SK-MEL-5 (cell line): Measurements from ENCODE around the gene DTD1. TPM values are rescaled to one million over a fixed set of nuclear protein-coding genes. Genes with fewer than 3 reads are reported as not detected.
"Not testable (repeated sequence)": the region's sequence is repeated elsewhere in the genome, so short reads cannot be mapped to it uniquely, and the experiment has no call there.

Experiments used
- DNase-seq: peaks from one replicate; pipeline ENCODE4 v3.0.0-alpha.2; 2016; ENCODE audit warnings: low read depth, low spot score
- in situ Hi-C: cut with HindIII; loops from 2 replicates; pipeline ENCODE4 v1.10.0; 2016; ENCODE audit warnings: low sequenced_read_pairs, high pct_unique_total_duplicates, low pct_unique_long_range_greater_than_20kb
- total RNA-seq: library from RNA; depleted of rRNA; stranded (reverse); fragments of >200 nt; shearing (Covaris generic); gene quantifications from 2 replicates; pipeline ENCODE4 v1.2.3, GENCODE V29; 2014

Gene DTD1
- total RNA-seq, 1 experiment from 2014 or later, result 82.0 TPM

DNA sequence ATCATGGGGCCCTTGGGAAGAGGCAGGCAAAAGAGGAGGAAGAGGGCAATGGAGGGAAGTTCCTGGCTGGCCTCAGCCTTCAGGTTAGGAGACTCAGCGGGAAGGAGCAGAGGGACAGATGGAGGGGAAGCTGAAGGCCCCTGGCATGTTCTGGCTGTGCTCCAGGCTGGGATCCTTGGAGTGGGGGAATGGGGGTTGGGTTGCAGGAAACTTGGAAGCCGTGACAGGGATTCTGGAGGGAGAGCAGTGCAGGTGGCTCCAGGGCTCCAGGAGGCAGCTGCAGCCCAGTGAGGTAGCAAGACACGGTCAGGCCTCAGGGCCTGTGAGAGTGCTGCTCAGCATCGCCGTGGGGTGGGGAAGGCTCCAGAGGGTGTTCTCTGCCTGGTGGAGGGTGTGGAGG, 161.1 kb downstream of the DTD1 start:
- DNase-seq, result no peak
- in situ Hi-C loops, result no loop called here

DNA sequence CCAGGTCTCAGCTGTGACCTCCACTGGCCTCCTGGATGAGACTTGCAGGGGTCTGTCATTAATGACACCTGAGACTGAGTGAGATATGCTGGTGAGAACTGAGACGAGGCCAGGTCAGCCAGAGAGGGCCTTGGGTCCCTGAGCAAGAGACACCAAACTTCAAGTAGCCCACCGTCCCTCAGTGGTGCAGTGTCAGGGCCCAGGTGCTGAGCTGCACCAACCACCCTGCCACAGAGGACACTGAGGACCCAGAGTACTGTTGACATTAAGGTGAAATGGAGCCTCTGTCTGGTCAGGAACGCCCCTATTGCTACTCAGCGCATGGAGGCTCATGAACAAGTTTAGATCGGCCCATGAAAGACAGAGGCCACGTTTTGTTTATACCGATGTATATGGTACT, 161.7 kb downstream of the DTD1 start:
- in situ Hi-C loops, result no loop called here
- no peak for DNase-seq

DNA sequence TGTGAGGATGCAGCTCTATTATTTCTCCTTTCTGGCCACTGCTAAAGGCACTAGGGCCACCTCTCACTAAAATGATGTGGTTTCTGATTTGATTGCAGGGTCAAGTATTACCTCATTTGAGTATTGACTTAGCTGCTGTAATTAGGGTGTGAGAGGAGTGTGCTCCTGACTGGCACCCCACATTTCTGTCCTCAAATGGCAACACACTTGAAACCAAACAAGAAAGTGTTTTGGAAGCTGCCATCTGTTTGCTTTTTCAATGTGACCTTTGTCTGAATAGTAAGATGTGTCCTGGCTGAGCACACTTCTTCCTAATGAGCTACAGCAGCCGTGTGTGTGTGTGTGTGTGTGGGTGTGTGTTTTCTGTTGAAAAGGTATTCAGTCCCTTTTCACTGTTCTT, 162.9 kb downstream of the DTD1 start:
- no peak for DNase-seq
- in situ Hi-C loops, result no loop called here

DNA sequence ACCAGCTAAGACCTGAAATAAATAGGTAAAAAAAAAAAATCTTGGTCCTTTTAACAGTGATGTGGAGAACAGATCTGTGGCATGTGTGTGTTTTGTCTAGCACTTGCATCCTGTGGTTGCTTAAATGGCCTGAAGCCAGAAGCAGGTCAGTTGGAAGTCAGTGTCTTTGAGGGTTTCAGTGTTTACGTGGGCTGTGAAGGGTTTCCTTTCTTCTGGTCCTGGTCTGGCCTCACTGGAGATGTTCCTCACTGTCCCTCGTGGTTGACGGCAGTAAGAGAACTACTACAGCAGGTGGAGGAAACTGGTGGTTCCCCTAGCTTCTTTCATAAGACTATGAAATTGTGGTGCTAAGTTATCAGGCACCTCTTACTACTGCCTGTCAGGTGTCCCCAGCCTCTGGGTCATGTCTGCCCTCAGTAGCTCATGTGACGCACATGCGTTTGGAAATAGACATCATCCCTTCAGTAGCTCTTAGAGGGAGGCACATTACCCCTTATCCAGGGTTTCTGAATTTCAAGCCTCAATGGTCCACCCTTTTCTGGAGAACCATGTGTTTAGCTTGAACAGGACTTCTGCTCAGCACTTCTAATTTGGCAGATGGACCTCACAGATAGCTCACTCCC, 166.3 kb downstream of the DTD1 start:
- in situ Hi-C loops, result no loop called here

DNA sequence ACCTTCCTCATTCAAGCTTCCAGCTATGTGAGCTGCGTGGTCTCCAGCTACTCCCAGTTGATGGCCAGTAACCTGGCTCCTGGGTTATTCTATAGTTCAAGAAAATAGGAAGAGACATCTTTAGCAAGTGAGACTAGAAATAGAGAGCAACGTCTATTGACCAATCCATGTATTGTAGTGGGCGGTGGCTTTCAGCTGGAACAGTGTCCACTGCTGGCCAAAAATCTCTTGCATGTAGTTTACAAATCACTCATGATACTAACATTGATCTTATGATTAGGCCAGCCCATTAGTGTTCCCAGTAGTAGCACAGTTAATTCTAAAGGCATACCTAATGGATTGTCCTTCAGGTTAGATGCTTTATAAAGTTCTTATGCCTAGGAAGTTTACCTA, 166.8 kb downstream of the DTD1 start:
- no peak for DNase-seq
- in situ Hi-C loops, result no loop called here

More for the DNA sequence above, 166.3 kb downstream of the DTD1 start:
- DNase-seq, result no peak

DNA sequence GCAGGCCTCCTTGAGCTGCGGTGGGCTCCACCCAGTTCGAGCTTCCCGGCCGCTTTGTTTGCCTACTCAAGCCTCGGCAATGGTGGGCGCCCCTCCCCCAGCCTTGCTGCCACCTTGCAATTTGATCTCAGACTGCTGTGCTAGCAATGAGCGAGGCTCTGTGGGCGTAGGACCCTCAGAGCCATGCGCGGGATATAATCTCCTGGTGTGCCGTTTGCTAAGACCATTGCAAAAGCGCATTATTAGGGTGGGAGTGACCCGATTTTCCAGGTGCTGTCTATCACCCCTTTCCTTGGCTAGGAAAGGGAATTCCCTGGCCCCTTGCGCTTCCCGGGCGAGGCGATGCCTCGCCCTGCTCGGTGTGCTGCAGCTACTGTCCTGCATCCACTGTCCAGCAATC, 173.0 kb downstream of the DTD1 start:
- DNase-seq, in situ Hi-C loops: not testable (repeated sequence)

DNA sequence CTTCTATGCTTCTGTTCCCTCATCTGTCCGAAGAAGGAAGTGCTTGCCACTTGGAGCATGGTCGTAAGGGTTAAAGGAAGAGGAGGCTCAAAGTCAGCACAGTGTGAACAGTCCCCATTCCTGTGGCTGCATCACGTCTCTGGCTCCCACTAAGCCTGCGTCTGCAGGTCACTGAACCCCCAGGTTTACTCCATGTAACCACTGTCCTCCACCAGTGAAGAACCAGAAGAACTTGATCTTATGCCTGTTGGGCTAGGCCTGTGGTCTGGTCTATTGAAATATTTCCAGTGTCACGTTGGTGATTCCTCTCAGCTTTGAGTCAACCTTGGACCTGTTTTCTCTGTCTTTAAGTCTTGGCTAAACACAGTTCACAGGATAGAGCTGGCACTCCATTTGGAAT, 179.8 kb downstream of the DTD1 start:
- no peak for DNase-seq
- in situ Hi-C loops, result no loop called here

DNA sequence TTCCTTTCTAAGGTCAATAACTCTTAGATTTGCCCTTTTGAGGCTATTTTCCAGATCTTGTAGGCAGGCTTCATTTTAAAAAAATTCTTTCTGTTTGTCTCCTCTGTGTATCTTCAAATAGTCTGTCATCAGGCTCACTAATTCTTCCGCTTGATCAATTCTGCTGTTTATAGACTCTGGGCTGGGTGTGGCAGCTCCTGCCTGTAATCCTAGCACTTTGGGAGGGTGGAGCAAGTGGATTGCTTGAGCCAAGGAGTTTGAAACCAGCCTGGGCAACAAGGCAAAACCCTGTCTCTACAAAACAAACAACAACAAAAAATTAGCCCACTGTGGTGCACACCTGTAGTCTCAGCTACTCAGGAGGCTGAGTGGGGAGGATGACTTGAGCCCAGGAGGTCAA, 185.7 kb downstream of the DTD1 start:
- no peak for DNase-seq
- in situ Hi-C loops, result no loop called here

DNA sequence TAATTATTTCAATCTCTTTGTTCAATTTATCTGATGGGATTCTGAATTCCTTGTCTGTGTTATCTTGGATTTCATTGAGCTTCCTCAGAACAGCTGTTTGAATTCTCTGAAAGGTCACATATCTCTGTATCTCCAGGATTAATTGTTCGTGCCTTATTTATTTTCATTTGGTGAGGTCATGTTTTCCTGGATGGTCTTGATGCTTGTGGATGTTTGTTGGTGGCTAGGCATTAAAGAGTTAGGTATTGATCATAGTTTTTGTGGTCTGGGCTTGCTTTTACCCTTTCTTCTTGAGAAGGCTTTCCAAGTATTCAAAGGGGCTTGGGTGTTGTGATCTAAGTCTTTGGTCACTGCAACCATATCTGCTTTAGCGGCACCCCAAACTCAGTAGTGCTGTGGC, 186.4 kb downstream of the DTD1 start:
- DNase-seq, result no peak
- in situ Hi-C loops, result no loop called here

DNA sequence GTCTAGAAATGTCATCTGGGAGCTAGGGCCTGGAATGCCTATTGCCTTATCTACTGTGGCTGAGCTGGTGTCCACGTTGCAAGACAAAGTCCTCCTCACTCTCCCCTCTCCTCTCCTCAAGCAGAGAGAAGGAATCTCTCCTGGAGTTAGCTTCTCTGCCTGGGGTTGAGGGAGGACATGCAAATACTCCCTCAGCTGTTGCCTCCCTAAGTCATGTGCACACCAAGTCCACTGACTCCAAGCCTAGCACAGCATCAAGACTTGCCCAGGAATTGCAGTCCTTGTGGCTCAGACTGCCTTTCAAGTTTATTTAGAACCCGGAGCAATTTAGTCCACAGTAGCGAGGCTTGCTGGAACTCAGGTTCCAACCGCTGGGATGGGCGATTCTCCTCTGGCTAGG, 187.8 kb downstream of the DTD1 start:
- in situ Hi-C loops, result no loop called here
- no peak for DNase-seq

DNA sequence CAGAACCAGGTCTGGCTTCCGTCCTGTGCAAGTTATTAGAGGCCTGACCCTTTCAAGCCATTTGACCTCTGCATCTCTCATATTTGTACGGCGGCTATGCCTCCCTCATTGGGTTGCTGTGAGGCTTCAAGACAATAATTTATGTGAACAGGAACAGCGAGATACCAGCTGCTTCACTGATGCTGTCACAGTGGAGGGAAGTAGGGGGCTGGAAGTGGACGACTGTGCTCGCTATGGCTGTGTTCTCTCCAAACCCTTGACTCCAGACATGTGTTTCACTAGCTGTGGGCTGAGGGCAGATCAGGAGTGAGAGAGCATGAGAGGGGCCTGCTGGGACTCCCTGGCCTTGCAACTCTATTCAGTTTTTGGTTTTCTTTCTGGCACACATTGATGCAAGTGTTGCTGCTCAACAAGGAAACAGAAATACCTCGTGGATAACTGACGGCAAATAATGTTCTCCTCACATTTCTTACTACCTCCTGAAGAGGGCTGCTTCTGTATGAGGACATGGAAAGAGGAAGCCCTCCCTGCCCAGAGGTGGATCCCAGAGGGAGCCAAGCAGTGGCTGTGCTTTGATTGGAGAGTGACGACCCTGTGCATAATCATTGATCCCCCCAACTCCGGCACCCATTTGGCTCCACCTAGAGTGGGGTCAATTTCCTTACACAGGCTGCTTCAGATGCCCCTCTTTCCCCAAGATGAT, 191.0 kb downstream of the DTD1 start:
- in situ Hi-C loops, result no loop called here
- DNase-seq, result peak; percentile 46

DNA sequence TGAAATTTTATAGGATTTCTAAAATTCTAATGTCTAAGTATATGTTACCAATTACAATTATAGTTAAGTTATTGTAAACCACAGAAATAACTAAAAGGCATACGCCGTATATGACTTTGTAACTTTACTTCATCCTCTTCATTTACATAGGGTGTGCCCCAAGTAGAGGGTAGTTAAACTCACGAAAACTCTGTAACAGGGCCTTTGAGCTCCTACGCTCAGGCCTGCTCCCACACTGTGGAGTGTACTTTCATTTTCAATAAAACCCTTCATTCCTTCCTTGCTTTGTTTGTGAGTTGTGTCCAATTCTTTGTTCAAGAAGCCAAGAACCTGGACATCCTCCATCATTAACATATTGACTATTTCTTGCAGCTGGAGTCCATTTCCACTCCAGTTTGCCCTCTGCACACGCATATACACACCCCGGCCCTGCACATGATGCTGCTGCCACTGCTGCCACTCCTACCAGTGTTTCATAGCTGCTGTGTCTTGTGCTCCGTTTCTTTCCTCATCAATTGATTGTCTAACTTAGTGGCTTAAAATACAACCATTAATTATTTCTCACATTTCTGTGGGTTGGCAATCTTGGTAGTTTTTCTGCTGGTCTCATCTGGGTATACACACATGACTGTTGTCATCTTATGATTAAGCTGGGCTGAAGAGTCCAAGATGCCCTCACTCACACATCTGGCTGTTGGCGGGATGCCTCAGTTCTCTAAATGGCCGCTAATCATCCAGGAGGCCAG, 192.7 kb downstream of the DTD1 start:
- in situ Hi-C loops, result no loop called here
- DNase-seq, result no peak

DNA sequence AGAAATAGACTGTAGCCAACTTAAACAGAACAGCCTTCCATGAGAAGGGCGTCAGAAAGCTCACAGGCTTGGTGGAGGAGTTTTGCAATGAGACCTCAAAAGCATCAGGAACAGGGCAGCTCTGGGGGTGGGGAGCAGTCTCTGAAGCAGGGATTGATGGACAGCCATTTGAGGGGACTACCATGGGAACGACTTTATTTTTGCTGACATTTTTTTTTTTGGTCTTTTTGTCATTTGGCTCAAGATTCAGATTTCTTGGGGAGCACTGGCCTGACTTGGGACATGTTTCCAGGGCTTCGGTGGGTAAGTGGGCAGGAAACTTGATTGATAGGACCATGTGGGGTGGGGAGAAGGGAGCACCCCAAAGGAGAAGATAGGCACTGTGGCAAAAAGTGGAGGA, 193.7 kb downstream of the DTD1 start:
- no peak for DNase-seq
- in situ Hi-C loops, result no loop called here

DNA sequence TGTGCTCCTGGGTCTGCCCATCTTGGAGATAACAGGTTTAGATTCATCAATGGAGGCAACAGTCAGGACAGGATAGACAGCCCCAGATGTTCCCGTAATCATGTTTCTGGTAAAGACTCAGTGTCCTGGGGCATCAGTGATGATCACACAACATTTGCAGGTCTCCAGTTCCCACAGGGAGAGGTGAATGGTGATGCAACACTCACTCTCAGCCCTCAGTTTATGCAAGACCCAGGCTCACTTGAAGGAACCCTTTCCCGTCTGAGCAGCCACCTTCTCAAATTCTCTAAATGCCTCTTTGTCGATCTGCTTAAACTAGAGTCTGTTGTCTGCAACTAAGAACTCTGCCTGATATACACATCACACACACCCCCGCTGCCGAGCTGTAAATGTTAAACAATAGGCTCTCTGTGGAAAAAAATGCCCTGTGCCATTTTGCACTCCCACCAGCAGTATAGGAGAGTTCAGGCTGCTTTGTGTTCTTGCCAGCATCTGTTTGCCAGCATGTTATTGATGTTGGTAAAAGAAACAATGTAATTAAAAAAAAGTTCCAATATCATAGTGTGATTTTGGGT, 195.6 kb downstream of the DTD1 start:
- DNase-seq, result peak; percentile 20
- in situ Hi-C loops, result no loop called here

DNA sequence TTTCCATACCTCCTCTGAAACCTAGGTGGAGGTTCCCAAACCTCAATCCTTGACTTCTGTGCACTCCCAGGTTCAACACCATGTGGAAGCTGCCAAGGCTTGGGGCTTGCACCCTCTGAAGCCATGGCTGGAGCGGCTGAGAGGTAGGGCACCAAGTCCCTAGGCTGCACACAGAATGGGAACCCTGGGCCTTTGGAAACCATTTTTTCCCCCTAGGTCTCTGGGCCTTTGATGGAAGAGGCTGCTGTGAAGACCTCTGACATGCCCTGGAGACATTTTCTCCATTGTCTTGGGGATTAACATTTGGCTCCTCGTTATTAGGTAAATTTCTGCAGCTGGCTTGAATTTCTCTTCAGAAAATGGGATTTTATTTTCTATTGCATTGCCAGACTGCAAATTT, 199.2 kb downstream of the DTD1 start:
- DNase-seq, in situ Hi-C loops: not testable (repeated sequence)

DNA sequence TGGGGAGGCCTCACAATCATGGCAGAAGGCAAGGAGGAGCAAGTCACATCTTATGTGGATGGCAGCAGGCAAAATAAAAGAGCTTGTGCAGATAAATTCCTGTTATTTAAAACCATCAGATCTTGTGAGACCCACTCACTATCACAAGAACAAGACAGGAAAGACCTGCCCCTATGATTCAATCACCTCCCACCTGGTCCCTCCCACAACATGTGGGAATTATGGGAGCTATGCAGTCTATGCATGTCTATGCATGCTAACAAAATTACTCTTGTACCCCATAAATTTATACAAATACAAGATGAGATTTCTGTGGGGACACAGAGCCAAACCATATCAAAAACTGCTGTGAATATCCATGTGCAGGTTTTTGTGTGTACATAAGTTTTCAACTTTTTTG, 200.2 kb downstream of the DTD1 start:
- in situ Hi-C loops, result no loop called here
- DNase-seq, result no peak

DNA sequence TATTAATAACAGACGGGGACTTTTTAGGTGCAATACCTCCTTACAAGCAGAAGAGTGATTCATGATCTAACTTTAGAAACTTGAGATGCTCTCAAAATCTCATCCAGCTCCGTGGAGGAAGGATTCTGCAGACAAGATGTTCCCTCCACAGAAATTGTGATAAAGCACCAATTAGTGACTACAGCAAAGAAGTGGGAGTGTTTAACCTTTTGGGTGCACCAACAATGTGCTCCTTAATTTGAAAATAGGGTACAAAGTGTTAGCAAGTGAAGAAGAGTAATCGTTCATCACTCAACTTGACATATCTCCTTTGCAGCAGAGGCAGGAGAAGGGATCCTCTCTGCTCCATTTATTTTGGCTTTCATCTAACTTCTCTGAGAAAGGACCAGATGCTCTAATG, 202.9 kb downstream of the DTD1 start:
- in situ Hi-C loops, result no loop called here
- DNase-seq, result no peak

DNA sequence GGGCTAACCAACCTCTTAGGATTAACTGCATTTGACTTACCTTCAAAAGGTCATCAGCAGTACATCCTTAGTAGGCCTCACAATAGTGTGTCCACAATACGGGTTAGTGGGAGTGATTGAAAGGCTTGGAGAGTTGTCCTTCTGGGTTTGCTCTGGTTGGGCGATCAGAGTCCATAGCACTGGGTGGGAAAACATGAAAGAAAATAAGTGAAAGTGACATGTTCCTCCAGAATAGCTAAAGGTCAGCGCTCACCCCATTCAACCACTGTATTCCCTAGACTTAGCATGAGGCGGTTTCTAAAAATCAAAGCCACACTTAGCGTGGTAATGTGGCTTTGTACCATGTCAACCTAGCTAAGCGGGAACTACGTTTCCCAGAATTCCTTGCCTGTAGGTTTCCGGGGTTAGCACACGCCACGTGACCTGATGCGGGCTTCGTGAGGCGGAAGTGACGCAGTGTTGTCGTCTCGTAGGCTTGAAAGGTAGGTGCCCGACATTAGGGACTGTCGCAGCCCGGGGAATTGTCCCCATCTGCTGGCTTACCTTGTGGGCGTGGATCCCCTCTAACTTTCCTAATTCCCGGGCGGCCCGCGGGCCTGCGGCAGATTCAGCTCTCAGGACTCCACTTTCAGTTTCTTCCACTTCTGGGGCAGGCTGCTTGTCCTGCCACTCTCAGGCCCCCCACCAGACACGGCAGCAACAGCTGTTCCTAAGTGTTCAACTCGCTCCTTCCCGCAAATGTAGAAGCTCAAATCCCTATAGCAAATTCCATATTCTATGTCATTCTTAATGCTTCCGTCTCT, 206.0 kb downstream of the DTD1 start:
- in situ Hi-C loops, result no loop called here
- DNase-seq, result peak; percentile 93
